A673 (cell line): ENCODE data around the gene ARHGAP1. TPM values are rescaled to one million over a fixed set of nuclear protein-coding genes. Genes with fewer than 3 reads are reported as not detected.

Source experiments
- BruUV-seq: library from RNA; stranded (reverse); fragments of 400-500 nt; replicated peaks from 2 replicates; lab custom pipeline; 2021; lab: Mats Ljungman, UMichigan
- CTCF ChIA-PET: fragments of 300-600 bp; sonication (Branson Sonifier 250); formaldehyde crosslinking; loops from one replicate; lab custom pipeline; 2022; ENCODE audit warnings: antibody characterized with exemption; lab: Charles Lee
- POLR2A ChIA-PET: fragments of 300-600 bp; sonication (Branson Sonifier 250); formaldehyde crosslinking; loops from one replicate; lab custom pipeline; 2022; ENCODE audit warnings: antibody characterized with exemption; ENCODE audit not compliant: low non-redundant PET; lab: Charles Lee
- DNase-seq: peaks from one replicate; pipeline ENCODE4 v3.0.0-alpha.2; 2015; ENCODE audit warnings: low spot score
- H3K27ac ChIP-seq: fragments of 200-600 bp; sonication (generic); 2 replicates; pipeline ENCODE4 v1.5.1; 2016; ENCODE audit warnings: mixed run types, low read depth, mild to moderate bottlenecking, mixed read lengths, antibody characterized with exemption, low read length; ENCODE audit not compliant: poor library complexity, severe bottlenecking
- H3K27me3 ChIP-seq: fragments of 200-600 bp; sonication (generic); replicated peaks from 2 replicates; pipeline ENCODE4 v1.6.1; 2017; ENCODE audit warnings: mixed run types, low read depth, mild to moderate bottlenecking, mixed read lengths, antibody characterized with exemption, low read length; ENCODE audit not compliant: insufficient read depth, poor library complexity
- H3K36me3 ChIP-seq: fragments of 200-600 bp; sonication (generic); 2 replicates; pipeline ENCODE4 v1.6.1; 2016; ENCODE audit warnings: mixed run types, mild to moderate bottlenecking, mixed read lengths, antibody characterized with exemption, low read length; ENCODE audit not compliant: insufficient read depth, poor library complexity, severe bottlenecking
- H3K4me1 ChIP-seq: fragments of 200-600 bp; sonication (generic); 2 replicates; pipeline ENCODE4 v1.6.1; 2017; ENCODE audit warnings: mixed run types, mild to moderate bottlenecking, mixed read lengths, antibody characterized with exemption, low read length; ENCODE audit not compliant: insufficient read depth, poor library complexity, severe bottlenecking
- H3K4me3 ChIP-seq: fragments of 200-600 bp; sonication (generic); 2 replicates; pipeline ENCODE4 v1.5.1; 2016; ENCODE audit warnings: low read depth, mixed run types, mild to moderate bottlenecking, mixed read lengths, low read length; ENCODE audit not compliant: poor library complexity, severe bottlenecking
- H3K9me3 ChIP-seq: fragments of 200-600 bp; sonication (generic); 2 replicates; pipeline ENCODE4 v1.6.1; 2016; ENCODE audit warnings: mixed run types, low read depth, mild to moderate bottlenecking, mixed read lengths, antibody characterized with exemption, low read length; ENCODE audit not compliant: poor library complexity, severe bottlenecking
- CTCF ChIP-seq: fragments of 300-800, 200-600 bp; sonication (generic); conservative IDR thresholded peaks from 2 replicates; pipeline ENCODE4 v1.5.1; 2017; ENCODE audit warnings: low read depth, mild to moderate bottlenecking, antibody characterized with exemption, low read length, moderate library complexity, mixed read lengths
- EZH2 ChIP-seq: fragments of 200-600 bp; sonication (generic); IDR thresholded peaks from 2 replicates; pipeline ENCODE4 v1.6.1; 2017; ENCODE audit warnings: borderline replicate concordance, low read depth, mild to moderate bottlenecking, mixed read lengths, antibody characterized with exemption, low read length; ENCODE audit not compliant: poor library complexity, severe bottlenecking
- intact Hi-C: fragments of 100-400 bp; cut with micrococcal nuclease; formaldehyde crosslinking; loops from one replicate; pipeline ENCODE4 v1.10.0; 2022; ENCODE audit not compliant: unreplicated experiment
- total RNA-seq: library from RNA; stranded (reverse); gene quantifications from 2 replicates; pipeline ENCODE4 v1.2.3, GENCODE V29; 2021

The ARHGAP1 gene
- total RNA-seq, 1 experiment from 2014 or later, result 89.3 TPM

- Histone ChIP-seq H3K4me3 (no peak overlapping the region), H3K36me3 (peaks cover 52% of the 10 kb centered on the region), H3K27ac (no peak overlapping the region), H3K9me3 (no peaks in the 10 kb centered on the region), H3K27me3 (no peaks in the 10 kb centered on the region), H3K4me1 (no peaks in the 10 kb centered on the region)
- POLR2A ChIA-PET, result no interaction called here
- intact Hi-C loops, result no loop called here
- CTCF ChIA-PET, result no interaction called here
- TF ChIP-seq EZH2 (no peak), CTCF (no peak)
- DNase-seq, result no peak
- BruUV-seq, result no TSS peak
Measured at GRCh38 chr11:46662366-46662765, 38.1 kb downstream of the ARHGAP1 start.

- BruUV-seq, result no TSS peak
- no peak overlapping the region for H3K4me3 ChIP-seq
- intact Hi-C loops, result no loop called here
- H3K27me3 ChIP-seq, result no peaks in the 10 kb centered on the region
- POLR2A ChIA-PET, result interaction anchor here (0.5 to 1.1 kb wide), 2 partner anchors 183 to 413 kb away, joined by 4 to 5 read pairs; no protein-coding TSS in a partner anchor
- no peaks in the 10 kb centered on the region for H3K4me1 ChIP-seq
- peaks cover 58% of the 10 kb centered on the region for H3K36me3 ChIP-seq
- DNase-seq, result no peak
- CTCF ChIA-PET, result no interaction called here
- TF ChIP-seq EZH2, result no peak
- no peak for TF ChIP-seq CTCF
- no peaks in the 10 kb centered on the region for H3K9me3 ChIP-seq
- H3K27ac ChIP-seq, result no peak overlapping the region
Measured at GRCh38 chr11:46661836-46662235, 38.6 kb downstream of the ARHGAP1 start.

- POLR2A ChIA-PET, result no interaction called here
- intact Hi-C loops, result no loop called here
- TF ChIP-seq EZH2 (no peak), CTCF (no peak)
- Histone ChIP-seq H3K27me3 (no peaks in the 10 kb centered on the region), H3K27ac (no peak overlapping the region), H3K4me3 (no peak overlapping the region), H3K36me3 (peaks cover 61% of the 10 kb centered on the region), H3K9me3 (no peaks in the 10 kb centered on the region), H3K4me1 (no peaks in the 10 kb centered on the region)
- BruUV-seq, result no TSS peak
- no peak for DNase-seq
- CTCF ChIA-PET, result no interaction called here
Measured at GRCh38 chr11:46659908-46660307, 40.5 kb downstream of the ARHGAP1 start.
